ENCODE measurements around the gene PPM1L. TPM values are rescaled to one million over a fixed set of nuclear protein-coding genes. Genes with fewer than 3 reads are reported as not detected.

PPM1L gene
- polyA plus RNA-seq, 3 donors: 5.5 to 9.9 (median 7.8) TPM

- Histone ChIP-seq H3K36me3 (replicated peaks in 1 of 2; ENCODE audit: control insufficient read depth in 1 of 2, insufficient read depth in 2 of 2, low read length in 2 of 2) (no peaks in the 10 kb centered on the region), H3K4me1 (ENCODE audit: control insufficient read depth in 1 of 2, insufficient read depth in 2 of 2, low read length in 2 of 2) (no peaks in the 10 kb centered on the region), H2AFZ (ENCODE audit: insufficient read depth, low read depth, low read length, poor library complexity, severe bottlenecking) (no peak overlapping the region), H3K9ac (ENCODE audit: insufficient read depth, low read length, poor library complexity, severe bottlenecking) (no peak overlapping the region), H3K27me3 (ENCODE audit: control insufficient read depth in 2 of 2, insufficient read depth in 2 of 2, low read length in 2 of 2) (no peaks in the 10 kb centered on the region), H3K79me2 (ENCODE audit: insufficient read depth, low read length) (no peaks in the 10 kb centered on the region), H3K9me3 (replicated peaks in 1 of 2; ENCODE audit: control insufficient read depth in 1 of 2, insufficient read depth in 1 of 2, low read length in 2 of 2) (no peaks in the 10 kb centered on the region), H3K27ac (ENCODE audit: low read depth in 1 of 2, low read length in 2 of 2) (no peak overlapping the region), H4K20me1 (ENCODE audit: insufficient read depth, low read length) (no peaks in the 10 kb centered on the region), H3K4me3 (replicated peaks in 1 of 3; ENCODE audit: low read depth in 2 of 3, low read length in 3 of 3) (no peak overlapping the region), H3K4me2 (replicated peaks; ENCODE audit: extremely low read depth, low read length, poor library complexity, severe bottlenecking) (no peak overlapping the region)
- no peak overlapping the region for H3K4me3 Mint-ChIP-seq
- H3K9me3 Mint-ChIP-seq: no peaks in the 10 kb centered on the region
- DNase-seq: no peak
- H3K4me1 Mint-ChIP-seq: peaks cover 1% of the 10 kb centered on the region
- WGBS (ENCODE audit: insufficient coverage): no CpG with 5 or more reads among the region's 1 CpG
- H3K27ac Mint-ChIP-seq: no peak overlapping the region
- no peak for TF ChIP-seq CTCF (IDR thresholded peaks at IDR 0.05)
- intact Hi-C loops (cut with micrococcal nuclease): no loop called here
- H3K27me3 Mint-ChIP-seq (ENCODE audit: low read depth in 3 of 3): peaks cover 0 to 3% (median 1%) of the 10 kb centered on the region in 3 donors
- H3K36me3 Mint-ChIP-seq: no peaks in the 10 kb centered on the region
Observed at GRCh38 chr3:160739079-160739478, 17.0 kb upstream of the PPM1L start.

GRCh38 chr3:160746976-160747375, 9.1 kb upstream of the PPM1L start:
- Mint-ChIP-seq H3K27me3 (ENCODE audit: low read depth in 3 of 3) (peaks cover 0 to 5% (median 0%) of the 10 kb centered on the region in 3 donors), H3K36me3 (no peaks in the 10 kb centered on the region), H3K4me3 (no peak overlapping the region), H3K9me3 (no peaks in the 10 kb centered on the region), H3K27ac (no peak overlapping the region), H3K4me1 (peaks cover 2% of the 10 kb centered on the region)
- Histone ChIP-seq H2AFZ (ENCODE audit: insufficient read depth, low read depth, low read length, poor library complexity, severe bottlenecking) (no peak overlapping the region), H3K36me3 (replicated peaks in 1 of 2; ENCODE audit: control insufficient read depth in 1 of 2, insufficient read depth in 2 of 2, low read length in 2 of 2) (no peaks in the 10 kb centered on the region), H3K79me2 (ENCODE audit: insufficient read depth, low read length) (no peaks in the 10 kb centered on the region), H3K27me3 (ENCODE audit: control insufficient read depth in 2 of 2, insufficient read depth in 2 of 2, low read length in 2 of 2) (no peaks in the 10 kb centered on the region), H3K9ac (ENCODE audit: insufficient read depth, low read length, poor library complexity, severe bottlenecking) (no peak overlapping the region), H3K4me2 (replicated peaks; ENCODE audit: extremely low read depth, low read length, poor library complexity, severe bottlenecking) (no peak overlapping the region), H3K4me1 (ENCODE audit: control insufficient read depth in 1 of 2, insufficient read depth in 2 of 2, low read length in 2 of 2) (no peaks in the 10 kb centered on the region), H3K4me3 (replicated peaks in 1 of 3; ENCODE audit: low read depth in 2 of 3, low read length in 3 of 3) (no peak overlapping the region), H3K9me3 (replicated peaks in 1 of 2; ENCODE audit: control insufficient read depth in 1 of 2, insufficient read depth in 1 of 2, low read length in 2 of 2) (no peaks in the 10 kb centered on the region), H3K27ac (ENCODE audit: low read depth in 1 of 2, low read length in 2 of 2) (no peak overlapping the region), H4K20me1 (ENCODE audit: insufficient read depth, low read length) (no peaks in the 10 kb centered on the region)
- no peak for TF ChIP-seq CTCF (IDR thresholded peaks at IDR 0.05)
- intact Hi-C loops (cut with micrococcal nuclease): no loop called here
- DNase-seq: no peak
- no CpG with 5 or more reads among the region's 2 CpGs for WGBS (ENCODE audit: insufficient coverage)
